Tongue (tissue), 2 donors: ENCODE measurements around the gene FRY. TPM values are rescaled to one million over a fixed set of nuclear protein-coding genes. Genes with fewer than 3 reads are reported as not detected.
"Not testable (repeated sequence)": the region's sequence is repeated elsewhere in the genome, so short reads cannot be mapped to it uniquely, and the experiment has no call there.

Source experiments
- DNase-seq: peaks from one replicate; pipeline ENCODE4 v3.0.0-alpha.2; 2015
- total RNA-seq: library from RNA; depleted of rRNA; stranded (reverse); fragments of >200 nt; gene quantifications from one replicate; pipeline ENCODE4 v1.2.3, GENCODE V29; 2014

The FRY gene
- total RNA-seq, result 152 TPM

DNA sequence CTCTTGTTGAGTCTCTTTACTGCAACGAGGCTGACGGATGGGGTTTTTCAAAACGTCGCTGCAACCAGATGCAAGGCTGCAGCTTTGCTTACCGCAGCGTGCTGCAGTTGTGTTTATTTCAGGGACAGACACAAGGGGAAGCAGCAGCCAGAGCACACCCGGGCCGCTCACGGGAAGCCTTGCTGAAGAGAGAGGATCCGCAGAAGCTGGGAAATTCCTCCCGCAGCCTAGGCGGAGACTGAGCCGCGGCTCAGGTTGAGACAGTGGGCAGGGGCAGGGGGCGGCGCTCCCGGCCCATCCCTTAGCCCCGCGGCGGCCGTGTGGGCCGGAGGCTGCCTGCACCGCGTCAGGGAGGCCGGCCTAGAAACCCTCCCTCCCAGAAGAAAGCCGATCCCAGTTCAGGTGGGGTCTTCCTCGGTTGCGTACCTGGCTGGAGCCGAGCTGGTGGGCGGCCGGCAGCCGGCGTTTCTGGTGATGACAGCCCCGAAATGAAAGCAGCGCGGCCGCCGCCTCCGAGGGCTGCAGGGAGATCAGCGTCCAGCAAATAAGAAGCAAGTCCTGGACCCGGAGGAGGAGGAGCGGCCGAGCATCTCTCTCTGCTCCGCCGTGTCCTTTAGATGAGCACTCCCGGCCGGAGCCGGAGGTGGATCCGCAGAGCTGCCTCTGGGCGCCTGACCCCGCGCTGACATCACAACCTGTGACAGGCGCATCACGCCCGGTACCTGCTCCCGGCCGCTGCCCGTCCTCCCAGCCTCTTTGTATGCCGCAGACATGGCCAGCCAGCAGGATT is at the start of gene FRY:
TSS of gene FRY (plus strand) at position 750 of the 790 bp plus-strand sequence. CDS start at position 772, 22 bp downstream.
- DNase-seq, result peak; percentile 83

DNA sequence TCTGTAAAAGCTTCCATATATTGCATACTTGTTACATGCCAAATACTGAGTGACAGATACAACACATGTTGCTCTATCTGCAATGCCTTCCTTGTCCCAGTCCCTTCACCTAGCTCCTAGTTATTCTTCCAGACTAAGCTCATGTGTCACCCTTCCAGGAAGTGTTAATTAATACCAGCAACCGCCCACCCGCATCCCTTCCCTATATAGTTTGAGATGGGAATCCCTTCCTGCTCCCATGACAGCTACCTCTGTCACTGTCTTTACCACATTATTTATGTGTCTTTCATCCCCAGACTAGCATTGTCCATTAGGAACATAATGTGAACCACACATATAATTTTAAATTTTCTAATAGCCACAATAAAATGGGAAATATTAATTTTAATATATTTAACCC is 49.5 kb upstream of the FRY start:
- DNase-seq, result no peak

DNA sequence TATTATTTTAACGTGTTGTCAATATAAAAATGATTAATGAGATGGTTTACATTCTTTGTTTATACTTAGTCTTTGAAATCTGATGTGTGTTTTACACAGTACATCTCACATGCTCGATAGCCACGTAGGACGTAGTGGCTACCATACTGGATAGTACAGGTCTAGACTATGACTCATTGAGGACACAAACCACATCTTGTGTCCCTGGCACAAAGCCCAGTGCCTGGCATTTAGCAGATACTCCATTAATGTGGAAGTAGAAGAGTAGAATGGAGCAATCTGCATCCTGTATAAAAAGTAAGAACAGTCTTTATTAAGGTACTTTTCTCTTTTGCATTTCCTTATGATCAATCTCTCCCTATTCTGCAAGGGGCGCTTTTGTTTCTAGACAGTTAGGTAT is 49.0 kb upstream of the FRY start:
- DNase-seq, result peak; percentile 26

GRCh38 chr13:31983696-31984095 is 47.9 kb upstream of the FRY start:
- not testable (repeated sequence) for DNase-seq

- not testable (repeated sequence) for DNase-seq
Observed at GRCh38 chr13:31984388-31984787, 47.2 kb upstream of the FRY start.

- no peak for DNase-seq
Observed at GRCh38 chr13:31986676-31987470, 44.7 kb upstream of the FRY start.

- DNase-seq, result no peak
Observed at GRCh38 chr13:31987535-31988170, 43.9 kb upstream of the FRY start.

GRCh38 chr13:31994367-31994766 is 37.2 kb upstream of the FRY start:
- not testable (repeated sequence) for DNase-seq

- no peak for DNase-seq
Observed at GRCh38 chr13:31996601-31997000, 35.0 kb upstream of the FRY start.

GRCh38 chr13:31997641-31998040 is 33.9 kb upstream of the FRY start:
- no peak for DNase-seq

DNA sequence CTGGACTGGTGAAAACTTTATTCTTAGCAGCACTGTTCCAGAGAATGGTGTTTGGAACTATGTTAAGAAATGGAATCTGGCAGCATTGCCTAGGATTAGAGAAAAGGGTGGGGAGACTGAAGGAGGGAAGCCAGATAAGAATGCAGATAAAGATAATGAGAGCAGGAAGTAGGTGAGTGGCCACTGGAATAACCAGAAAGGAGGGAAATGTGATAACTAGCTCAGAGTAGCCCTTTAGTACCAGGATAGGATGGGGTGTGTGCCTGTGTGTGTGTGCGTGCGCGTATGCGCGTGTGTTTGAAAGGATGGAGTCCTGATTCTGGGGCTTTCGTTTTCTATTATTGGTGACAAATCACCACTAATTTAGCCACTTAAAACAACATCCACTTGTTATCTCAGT is 33.4 kb upstream of the FRY start:
- no peak for DNase-seq

DNA sequence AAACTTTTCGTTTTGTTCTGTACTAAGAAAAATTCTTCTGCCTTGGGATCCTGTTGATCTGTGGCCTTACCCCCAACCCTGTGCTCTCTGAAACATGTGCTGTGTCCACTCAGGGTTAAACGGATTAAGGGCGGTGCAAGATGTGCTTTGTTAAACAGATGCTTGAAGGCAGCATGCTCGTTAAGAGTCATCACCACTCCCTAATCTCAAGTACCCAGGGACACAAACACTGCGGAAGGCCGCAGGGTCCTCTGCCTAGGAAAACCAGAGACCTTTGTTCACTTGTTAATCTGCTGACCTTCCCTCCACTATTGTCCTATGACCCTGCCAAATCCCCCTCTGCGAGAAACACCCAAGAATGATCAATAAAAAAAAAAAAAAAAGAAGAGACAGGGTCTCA is 30.8 kb upstream of the FRY start:
- DNase-seq, result not testable (repeated sequence)

GRCh38 chr13:32001154-32001768 is 30.3 kb upstream of the FRY start:
- DNase-seq, result peak; percentile 43

GRCh38 chr13:32001769-32002168 is 29.8 kb upstream of the FRY start:
- DNase-seq, result no peak

GRCh38 chr13:32002873-32003272 is 28.7 kb upstream of the FRY start:
- DNase-seq, result peak; percentile 66

GRCh38 chr13:32007494-32007893 is 24.1 kb upstream of the FRY start:
- DNase-seq, result no peak

GRCh38 chr13:32008518-32009175 is 22.9 kb upstream of the FRY start:
- DNase-seq, result no peak

- DNase-seq, result no peak
Observed at GRCh38 chr13:32009362-32009761, 22.2 kb upstream of the FRY start.

DNA sequence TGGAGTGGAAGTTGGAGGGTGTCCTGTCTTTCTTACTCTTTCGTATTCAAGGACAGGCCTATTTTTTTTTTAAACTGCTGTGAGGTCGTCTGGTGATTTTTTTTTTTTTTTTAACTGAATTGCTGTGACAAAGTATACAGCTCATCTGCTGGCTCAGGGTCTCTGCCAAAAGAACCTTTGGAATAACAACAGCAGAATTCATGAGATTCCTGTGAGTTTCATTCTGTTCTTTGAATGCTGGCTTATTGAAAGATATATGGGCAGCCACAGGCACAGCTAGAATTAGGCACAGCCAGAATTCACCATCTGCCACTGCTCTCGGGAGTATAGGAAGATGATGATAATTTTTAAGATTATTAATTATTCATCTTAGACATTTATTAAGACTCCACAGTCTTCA is 21.4 kb upstream of the FRY start:
- peak; percentile 61 for DNase-seq

GRCh38 chr13:32011971-32012370 is 19.6 kb upstream of the FRY start:
- DNase-seq, result no peak

- DNase-seq, result no peak
Observed at GRCh38 chr13:32013181-32013580, 18.4 kb upstream of the FRY start.

GRCh38 chr13:32016119-32016518 is 15.5 kb upstream of the FRY start:
- DNase-seq, result no peak
